WERI-Rb-1 (cell line): Measurements from ENCODE around the gene TCFL5.

ENCODE experiments used
- DNase-seq: peaks from one replicate; pipeline ENCODE4 v3.0.0-alpha.2; 2020
- H3K27ac ChIP-seq: fragments of 250-450 bp; sonication (Bioruptor Pico); 2 replicates; pipeline ENCODE4 v1.5.1; 2020; ENCODE audit warnings: mild to moderate bottlenecking, moderate library complexity
- H3K27me3 ChIP-seq: fragments of 250-450 bp; sonication (Bioruptor Pico); 2 replicates; pipeline ENCODE4 v1.5.1; 2021; ENCODE audit warnings: mild to moderate bottlenecking, low read depth, moderate library complexity; ENCODE audit not compliant: insufficient read depth, severe bottlenecking
- H3K36me3 ChIP-seq: fragments of 250-450 bp; sonication (Bioruptor Pico); 2 replicates; pipeline ENCODE4 v1.5.1; 2020; ENCODE audit warnings: mild to moderate bottlenecking, moderate library complexity
- H3K4me3 ChIP-seq: 2 replicates; pipeline ENCODE4 v1.5.1; 2011; ENCODE audit warnings: low read depth, mild to moderate bottlenecking, control low read depth, low read length
- H3K9me3 ChIP-seq: fragments of 250-450 bp; sonication (Bioruptor Pico); 2 replicates; pipeline ENCODE4 v1.5.1; 2021; ENCODE audit warnings: mild to moderate bottlenecking, moderate library complexity; ENCODE audit not compliant: severe bottlenecking
- TF ChIP-seq, protein P1 (sequence below): IDR thresholded peaks from 2 replicates; pipeline ENCODE4 v1.5.1; 2011; ENCODE audit warnings: low read depth, mild to moderate bottlenecking, control low read depth, inconsistent platforms, low read length

The TCFL5 gene

DNA sequence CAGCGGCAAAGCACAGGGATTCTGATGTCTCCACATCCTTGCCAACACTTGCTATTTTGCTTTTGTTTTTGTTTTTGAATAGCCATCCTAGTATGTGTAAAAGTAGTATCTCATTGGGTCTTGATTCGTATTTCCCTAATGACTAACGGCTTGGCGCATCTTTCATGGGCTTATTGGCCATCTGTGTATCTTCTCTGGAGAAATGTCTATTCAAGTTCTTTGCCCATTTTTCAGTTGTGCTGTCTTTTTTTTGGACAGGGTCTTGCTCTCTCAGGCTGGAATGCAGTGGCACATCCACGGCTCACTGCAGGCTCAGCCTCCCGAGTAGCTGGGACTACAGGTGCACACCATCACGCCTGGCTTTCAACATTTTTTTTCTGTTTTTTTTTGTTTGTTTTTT lies 17.4 kb downstream of the TCFL5 start:
- TF ChIP-seq, protein P1, sequence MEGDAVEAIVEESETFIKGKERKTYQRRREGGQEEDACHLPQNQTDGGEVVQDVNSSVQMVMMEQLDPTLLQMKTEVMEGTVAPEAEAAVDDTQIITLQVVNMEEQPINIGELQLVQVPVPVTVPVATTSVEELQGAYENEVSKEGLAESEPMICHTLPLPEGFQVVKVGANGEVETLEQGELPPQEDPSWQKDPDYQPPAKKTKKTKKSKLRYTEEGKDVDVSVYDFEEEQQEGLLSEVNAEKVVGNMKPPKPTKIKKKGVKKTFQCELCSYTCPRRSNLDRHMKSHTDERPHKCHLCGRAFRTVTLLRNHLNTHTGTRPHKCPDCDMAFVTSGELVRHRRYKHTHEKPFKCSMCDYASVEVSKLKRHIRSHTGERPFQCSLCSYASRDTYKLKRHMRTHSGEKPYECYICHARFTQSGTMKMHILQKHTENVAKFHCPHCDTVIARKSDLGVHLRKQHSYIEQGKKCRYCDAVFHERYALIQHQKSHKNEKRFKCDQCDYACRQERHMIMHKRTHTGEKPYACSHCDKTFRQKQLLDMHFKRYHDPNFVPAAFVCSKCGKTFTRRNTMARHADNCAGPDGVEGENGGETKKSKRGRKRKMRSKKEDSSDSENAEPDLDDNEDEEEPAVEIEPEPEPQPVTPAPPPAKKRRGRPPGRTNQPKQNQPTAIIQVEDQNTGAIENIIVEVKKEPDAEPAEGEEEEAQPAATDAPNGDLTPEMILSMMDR, result no peak
- no peaks in the 10 kb centered on the region for H3K27me3 ChIP-seq
- H3K9me3 ChIP-seq, result no peaks in the 10 kb centered on the region
- H3K27ac ChIP-seq, result no peak overlapping the region
- no peak for DNase-seq
- peaks cover 18% of the 10 kb centered on the region for H3K36me3 ChIP-seq
- H3K4me3 ChIP-seq, result no peak overlapping the region

DNA sequence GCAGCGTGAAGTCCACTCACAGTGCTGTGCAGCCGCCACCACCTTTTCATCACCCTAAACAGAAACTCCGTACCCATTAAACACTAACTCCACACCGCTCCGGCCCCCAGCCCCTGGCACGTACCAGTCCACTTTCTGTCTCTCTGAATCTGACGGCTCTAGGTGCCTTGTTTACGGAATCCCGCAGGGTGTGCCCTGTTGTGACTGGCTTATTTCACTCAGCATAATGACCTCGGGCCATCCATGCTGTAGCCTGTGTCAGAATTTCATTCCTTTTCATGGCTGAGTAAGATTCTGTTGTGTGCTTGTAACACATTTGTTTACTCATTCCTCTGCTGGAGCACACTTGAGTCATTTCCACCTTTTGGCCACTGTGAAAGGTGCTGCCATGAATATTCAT lies 18.0 kb downstream of the TCFL5 start:
- TF ChIP-seq, protein P1, result no peak
- Histone ChIP-seq H3K27ac (no peak overlapping the region), H3K36me3 (peaks cover 18% of the 10 kb centered on the region), H3K9me3 (no peaks in the 10 kb centered on the region), H3K27me3 (no peaks in the 10 kb centered on the region), H3K4me3 (no peak overlapping the region)
- DNase-seq, result no peak

DNA sequence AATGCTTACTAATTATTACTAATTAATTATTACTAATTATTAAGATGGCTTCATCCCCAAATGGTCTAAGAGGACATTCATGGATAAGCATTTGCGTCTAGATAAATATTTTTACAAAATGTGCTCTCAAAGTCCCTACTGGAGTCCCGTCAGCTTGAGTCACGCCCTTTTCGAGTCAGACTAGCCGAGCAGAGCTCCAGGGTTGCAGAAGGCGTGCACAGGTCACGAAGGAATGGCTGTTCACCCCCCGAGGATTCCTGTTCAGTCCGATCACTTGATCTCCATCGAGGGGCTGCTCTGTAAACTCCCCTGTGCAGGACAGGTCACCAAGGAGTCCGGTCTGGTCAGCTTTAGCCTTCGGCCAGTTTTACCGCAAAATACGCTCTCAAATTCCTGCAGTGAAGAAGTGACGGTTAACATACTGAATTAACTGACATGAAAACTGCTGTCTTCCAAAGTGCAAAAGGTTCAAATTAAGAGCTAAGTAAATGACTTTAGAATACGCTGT lies 19.9 kb downstream of the TCFL5 start:
- no peak for DNase-seq
- Histone ChIP-seq H3K27me3 (no peaks in the 10 kb centered on the region), H3K27ac (no peak overlapping the region), H3K4me3 (no peak overlapping the region), H3K9me3 (no peaks in the 10 kb centered on the region), H3K36me3 (peaks cover 16% of the 10 kb centered on the region)
- TF ChIP-seq, protein P1, result no peak

DNA sequence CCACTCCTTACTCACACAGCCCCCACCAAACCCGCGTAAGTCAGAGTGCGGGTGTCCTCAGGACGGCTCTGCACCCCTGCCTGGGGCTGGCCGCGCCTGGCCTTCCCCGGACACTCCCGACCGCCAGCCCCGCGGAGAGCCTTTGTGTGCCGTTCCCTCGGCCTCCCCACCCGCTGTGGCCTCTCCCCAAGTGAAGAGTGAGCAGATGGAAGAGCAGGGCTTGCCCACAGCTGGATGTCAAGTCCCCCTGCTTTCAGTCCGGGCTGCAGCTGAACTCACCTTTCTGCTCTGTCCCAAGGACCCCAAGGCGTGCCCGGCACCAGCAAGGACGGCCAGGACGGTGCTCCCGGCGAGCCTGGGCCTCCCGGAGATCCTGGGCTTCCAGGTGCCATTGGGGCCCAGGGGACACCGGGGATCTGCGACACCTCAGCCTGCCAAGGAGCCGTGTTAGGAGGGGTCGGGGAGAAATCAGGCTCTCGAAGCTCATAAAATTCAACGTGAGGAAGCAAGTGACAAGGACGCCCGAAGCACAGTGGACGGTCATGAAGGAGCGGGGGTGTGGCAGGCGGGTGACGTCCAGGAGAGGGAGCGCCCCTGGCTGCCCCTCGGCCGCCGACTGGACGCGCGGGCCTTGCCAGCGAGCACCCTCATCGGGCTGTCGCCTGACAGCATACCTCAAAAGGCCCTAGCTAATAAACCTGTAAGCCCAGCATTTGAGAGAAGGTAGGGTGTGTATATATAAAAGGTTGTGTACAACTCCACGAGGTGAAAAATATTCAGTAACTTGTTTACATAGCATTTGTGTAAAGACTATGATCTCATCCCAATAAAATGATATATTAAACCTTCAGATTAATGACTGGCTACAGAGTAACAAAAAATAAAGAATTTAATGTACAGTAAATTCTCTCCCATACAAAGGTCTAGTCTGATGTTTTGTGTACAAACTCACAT lies 21.1 kb downstream of the TCFL5 start:
- no peak for DNase-seq
- Histone ChIP-seq H3K27ac (no peak overlapping the region), H3K4me3 (no peak overlapping the region), H3K9me3 (no peaks in the 10 kb centered on the region), H3K36me3 (peaks cover 7% of the 10 kb centered on the region), H3K27me3 (no peaks in the 10 kb centered on the region)
- TF ChIP-seq, protein P1, result no peak

DNA sequence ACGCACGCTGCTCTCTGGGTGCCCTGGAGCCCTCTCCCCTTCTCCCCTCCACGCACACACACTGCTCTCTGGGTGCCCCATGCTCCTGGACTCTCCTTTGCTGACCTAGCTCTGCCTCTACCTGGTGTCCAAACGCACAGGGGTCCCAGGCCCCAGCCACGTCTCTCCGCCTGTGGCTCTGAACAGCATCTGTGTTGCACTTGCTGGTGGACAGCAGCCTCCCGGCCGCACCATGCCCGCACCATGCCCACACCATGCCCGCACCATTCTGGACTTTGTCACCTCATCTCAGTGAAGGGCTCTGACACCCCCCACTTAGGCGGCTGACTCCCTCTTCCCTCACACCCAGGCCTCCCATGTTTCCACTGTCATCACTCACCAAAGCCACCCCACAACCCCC lies 21.8 kb downstream of the TCFL5 start:
- Histone ChIP-seq H3K27ac (no peak overlapping the region), H3K4me3 (no peak overlapping the region), H3K9me3 (no peaks in the 10 kb centered on the region), H3K36me3 (peaks cover 2% of the 10 kb centered on the region), H3K27me3 (no peaks in the 10 kb centered on the region)
- TF ChIP-seq, protein P1, result no peak
- no peak for DNase-seq
